GM12874 (cell line): ENCODE measurements around the gene PEX12.

Experiments used
- CTCF ChIP-seq: IDR thresholded peaks from 2 replicates; pipeline ENCODE4 v1.5.1; 2011; ENCODE audit warnings: low read depth, mild to moderate bottlenecking, control low read depth, low read length, moderate library complexity; ENCODE audit not compliant: insufficient read depth

The PEX12 gene

GRCh38 chr17:35612924-35613521 lies 34.7 kb upstream of the PEX12 start:
- TF ChIP-seq CTCF: peak; percentile 44; the same call in 1 of the 2 replicates

GRCh38 chr17:35609831-35610230 lies 31.5 kb upstream of the PEX12 start:
- no peak for TF ChIP-seq CTCF

DNA sequence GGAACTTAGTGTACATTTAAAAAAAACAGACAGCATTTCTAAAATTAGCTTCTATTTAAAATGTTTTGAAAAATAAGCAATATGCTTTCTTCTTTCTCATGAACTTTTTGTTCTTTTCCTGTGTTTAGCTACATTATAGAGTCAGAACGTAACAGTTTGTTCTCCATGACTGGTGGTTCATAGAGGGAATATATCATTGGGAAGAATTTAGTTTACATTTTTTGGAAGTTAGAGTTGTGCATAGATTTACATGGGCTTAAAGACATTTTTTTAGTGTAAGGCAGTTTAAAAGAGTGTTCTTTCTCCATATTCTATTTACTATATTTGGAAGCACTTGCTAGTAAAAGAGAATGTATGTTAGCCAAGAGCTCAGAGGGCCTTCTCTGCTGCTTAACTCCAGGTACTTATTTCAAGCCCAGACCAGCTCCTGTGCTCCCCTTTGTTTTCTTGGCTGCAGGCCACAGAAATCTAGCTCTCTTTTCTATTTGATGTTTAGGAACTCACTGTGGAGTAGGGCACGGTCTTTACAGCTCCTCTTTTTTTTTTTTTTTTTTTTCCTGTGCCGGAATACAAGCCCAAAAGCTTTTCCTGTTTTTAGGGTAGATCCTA lies 29.0 kb upstream of the PEX12 start:
- TF ChIP-seq CTCF: no peak

- no peak for TF ChIP-seq CTCF
Measured at GRCh38 chr17:35605678-35606077, 27.3 kb upstream of the PEX12 start.

DNA sequence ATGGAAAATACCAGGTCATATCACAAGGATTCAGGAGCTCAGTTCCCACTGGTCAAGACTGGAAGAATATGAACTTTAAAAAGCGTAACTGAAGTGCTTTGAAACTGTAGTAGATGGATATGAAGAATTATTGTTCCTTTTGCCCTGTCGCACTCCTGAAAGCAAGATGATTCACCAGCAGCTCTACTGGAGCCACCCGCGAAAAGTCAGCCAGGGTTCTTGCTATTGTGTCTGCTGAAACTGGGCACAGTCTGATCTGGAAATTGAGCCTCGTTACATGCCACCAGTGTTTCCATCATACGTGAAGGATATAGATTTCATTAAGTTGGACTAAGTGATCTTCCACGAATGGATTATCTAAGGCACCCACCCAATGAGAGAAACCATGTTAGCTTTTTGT lies 25.3 kb upstream of the PEX12 start:
- no peak for TF ChIP-seq CTCF

- TF ChIP-seq CTCF: no peak
Measured at GRCh38 chr17:35597604-35598003, 19.2 kb upstream of the PEX12 start.

- TF ChIP-seq CTCF: no peak
Measured at GRCh38 chr17:35596530-35597233, 18.3 kb upstream of the PEX12 start.
